Esophagus (tissue), 2 donors: ENCODE data around the gene ITGAE. TPM values are rescaled to one million over a fixed set of nuclear protein-coding genes. Genes with fewer than 3 reads are reported as not detected.
A peak's percentile ranks its signal among the peaks of the same experiment; 100 is the strongest.

Source experiments
- H3K27ac ChIP-seq, 2 donors: one replicate each; pipeline ENCODE4 v1.5.1; 2013; ENCODE audit warnings: low read depth in 2 of 2, mild to moderate bottlenecking in 2 of 2, inconsistent platforms in 1 of 2, low read length in 1 of 2, moderate library complexity in 1 of 2
- H3K27me3 ChIP-seq, 2 donors: one replicate each; pipeline ENCODE4 v1.6.1; 2013; ENCODE audit warnings: low read length in 2 of 2, control low read depth in 1 of 2, mild to moderate bottlenecking in 1 of 2; ENCODE audit not compliant: insufficient read depth in 2 of 2, control insufficient read depth in 1 of 2
- H3K36me3 ChIP-seq, 2 donors: one replicate each; pipeline ENCODE4 v1.6.1; 2013; ENCODE audit warnings: low read length in 1 of 2; ENCODE audit not compliant: control insufficient read depth in 2 of 2, insufficient read depth in 2 of 2
- H3K4me1 ChIP-seq, 2 donors: one replicate each; pipeline ENCODE4 v1.6.1; 2013; ENCODE audit warnings: low read length in 1 of 2; ENCODE audit not compliant: control insufficient read depth in 2 of 2, insufficient read depth in 2 of 2
- H3K4me3 ChIP-seq, 2 donors: one replicate each; pipeline ENCODE4 v1.5.1; 2013; ENCODE audit warnings: low read length in 2 of 2, mild to moderate bottlenecking in 2 of 2, low read depth in 1 of 2, moderate library complexity in 1 of 2
- H3K9me3 ChIP-seq, 2 donors: one replicate each; pipeline ENCODE4 v1.6.1; 2013; ENCODE audit warnings: mild to moderate bottlenecking in 2 of 2, low read depth in 1 of 2, low read length in 1 of 2, moderate library complexity in 1 of 2; ENCODE audit not compliant: control insufficient read depth in 2 of 2, insufficient read depth in 1 of 2
- WGBS, 2 donors: extraction: QIAGEN DNeasy Blood & Tissue Kit; methylation state at CpG; one replicate each; pipeline ENCODE4 v1.1.7; 2013; 5-methylcytosine and 5-hydroxymethylcytosine counted together
- polyA plus RNA-seq, 2 donors: library from polyadenylated mRNA; stranded (reverse); fragments of 200-250 nt; gene quantifications; one replicate each; pipeline ENCODE4 v1.2.3, GENCODE V29; 2013
- donor health status: healthy with polysubstance abuse.
- donor health status: Bipolar disorder and iron deficiency.

The ITGAE gene
- polyA plus RNA-seq, 2 donors: 26.8 to 33.7 TPM

- Histone ChIP-seq H3K36me3 (peaks cover 12 to 20% of the 10 kb centered on the region in 2 donors), H3K27ac (no peak overlapping the region)
- 64 to 77% methylated on average over 7 of the region's 7 CpGs for WGBS, 2 donors
Measured at GRCh38 chr17:3808701-3809100, 7.7 kb upstream of the ITGAE start.

GRCh38 chr17:3805581-3805980 lies 4.6 kb upstream of the ITGAE start:
- H3K4me3 ChIP-seq: no peak overlapping the region
- no peak overlapping the region for H3K27ac ChIP-seq
- 89 to 98% methylated on average over 5 of the region's 5 CpGs for WGBS, 2 donors
- no peaks in the 10 kb centered on the region for H3K27me3 ChIP-seq
- H3K9me3 ChIP-seq: no peaks in the 10 kb centered on the region
- H3K4me1 ChIP-seq: no peaks in the 10 kb centered on the region
- H3K36me3 ChIP-seq: peaks cover 0 to 5% of the 10 kb centered on the region in 2 donors

More at GRCh38 chr17:3808701-3809100, 7.7 kb upstream of the ITGAE start:
- Histone ChIP-seq H3K27me3 (no peaks in the 10 kb centered on the region), H3K4me1 (no peaks in the 10 kb centered on the region), H3K4me3 (no peak overlapping the region), H3K9me3 (no peaks in the 10 kb centered on the region)

GRCh38 chr17:3804503-3804931 lies 3.5 kb upstream of the ITGAE start:
- WGBS, 2 donors: 57 to 82% methylated on average over 6 of the region's 6 CpGs
- Histone ChIP-seq H3K27me3 (no peaks in the 10 kb centered on the region), H3K27ac (no peak overlapping the region)

GRCh38 chr17:3803308-3803640 lies 2.3 kb upstream of the ITGAE start:
- peaks cover 0 to 2% of the 10 kb centered on the region in 2 donors for H3K36me3 ChIP-seq
- H3K27ac ChIP-seq: peak overlapping the region in 1 of 2 donors; percentile 12

More at GRCh38 chr17:3804503-3804931, 3.5 kb upstream of the ITGAE start:
- no peaks in the 10 kb centered on the region for H3K4me1 ChIP-seq
- no peak overlapping the region for H3K4me3 ChIP-seq
- peaks cover 0 to 2% of the 10 kb centered on the region in 2 donors for H3K36me3 ChIP-seq
- no peaks in the 10 kb centered on the region for H3K9me3 ChIP-seq

GRCh38 chr17:3802461-3803307 lies 1.7 kb upstream of the ITGAE start:
- H3K4me1 ChIP-seq: no peaks in the 10 kb centered on the region
- 68 to 69% methylated on average over 19 of the region's 19 CpGs for WGBS, 2 donors
- H3K4me3 ChIP-seq: no peak overlapping the region
- H3K9me3 ChIP-seq: no peaks in the 10 kb centered on the region
- H3K27ac ChIP-seq: peak overlapping the region; percentile 38 to 48
- peaks cover 0 to 2% of the 10 kb centered on the region in 2 donors for H3K36me3 ChIP-seq
- H3K27me3 ChIP-seq: no peaks in the 10 kb centered on the region

More at GRCh38 chr17:3803308-3803640, 2.3 kb upstream of the ITGAE start:
- H3K9me3 ChIP-seq: no peaks in the 10 kb centered on the region
- H3K4me3 ChIP-seq: no peak overlapping the region
- 76% methylated on average over 5 of the region's 5 CpGs for WGBS, 2 donors
- no peaks in the 10 kb centered on the region for H3K27me3 ChIP-seq
- no peaks in the 10 kb centered on the region for H3K4me1 ChIP-seq

- H3K4me1 ChIP-seq: no peaks in the 10 kb centered on the region
- H3K27ac ChIP-seq: peak overlapping the region in 1 of 2 donors; percentile 33
- peaks cover 0 to 2% of the 10 kb centered on the region in 2 donors for H3K36me3 ChIP-seq
- H3K27me3 ChIP-seq: no peaks in the 10 kb centered on the region
- no peaks in the 10 kb centered on the region for H3K9me3 ChIP-seq
- H3K4me3 ChIP-seq: no peak overlapping the region
- WGBS, 2 donors: 91 to 92% methylated on average over 10 of the region's 10 CpGs
Measured at GRCh38 chr17:3801792-3802191, 804 bp upstream of the ITGAE start.

- Histone ChIP-seq H3K9me3 (no peaks in the 10 kb centered on the region), H3K4me1 (no peaks in the 10 kb centered on the region), H3K36me3 (peaks cover 0 to 2% of the 10 kb centered on the region in 2 donors), H3K4me3 (peak overlapping the region in 1 of 2 donors; percentile 9), H3K27me3 (no peaks in the 10 kb centered on the region), H3K27ac (peak overlapping the region in 1 of 2 donors; percentile 33)
- 84 to 86% methylated on average over 7 of the region's 7 CpGs for WGBS, 2 donors
Measured at GRCh38 chr17:3801347-3801746, 359 bp upstream of the ITGAE start.

GRCh38 chr17:3799181-3799945 lies 1.6 kb downstream of the ITGAE start:
- Histone ChIP-seq H3K27ac (peak overlapping the region in 1 of 2 donors; percentile 15), H3K9me3 (no peaks in the 10 kb centered on the region), H3K27me3 (no peaks in the 10 kb centered on the region), H3K4me3 (peak overlapping the region in 1 of 2 donors; percentile 7), H3K36me3 (peaks cover 0 to 2% of the 10 kb centered on the region in 2 donors), H3K4me1 (peaks cover 0 to 7% of the 10 kb centered on the region in 2 donors)
- WGBS, 2 donors: 77 to 88% methylated on average over 12 of the region's 12 CpGs

- WGBS, 2 donors: 78 to 84% methylated on average over 15 of the region's 15 CpGs
- no peak overlapping the region for H3K27ac ChIP-seq
- peaks cover 0 to 2% of the 10 kb centered on the region in 2 donors for H3K36me3 ChIP-seq
- H3K9me3 ChIP-seq: no peaks in the 10 kb centered on the region
- H3K4me1 ChIP-seq: peaks cover 0 to 7% of the 10 kb centered on the region in 2 donors
- H3K4me3 ChIP-seq: no peak overlapping the region
- H3K27me3 ChIP-seq: no peaks in the 10 kb centered on the region
Measured at GRCh38 chr17:3798273-3799180, 2.5 kb downstream of the ITGAE start.
